Measurements from ENCODE around the gene TTLL7.

GRCh38 chr1:83864991-83865390 is 133.9 kb downstream of the TTLL7 start:
- TF ChIP-seq CTCF (IDR thresholded peaks at IDR 0.05) (no peak), POLR2A (IDR thresholded peaks at IDR 0.05) (no peak)
